ENCODE measurements around the gene ST6GALNAC1. TPM values are rescaled to one million over a fixed set of nuclear protein-coding genes. Genes with fewer than 3 reads are reported as not detected.
"Not testable (repeated sequence)": the region's sequence is repeated elsewhere in the genome, so short reads cannot be mapped to it uniquely, and the experiment has no call there.

ST6GALNAC1 gene
- total RNA-seq, 1 experiment from 2014 or later, result not detected

GRCh38 chr17:76642994-76643393 lies 563 bp downstream of the ST6GALNAC1 start:
- Histone ChIP-seq H3K4me2 (ENCODE audit: low read depth, low read length, poor library complexity, severe bottlenecking) (no peak overlapping the region), H3K4me1 (ENCODE audit: low read length) (no peaks in the 10 kb centered on the region), H3K9me3 (ENCODE audit: low read length) (no peaks in the 10 kb centered on the region; the same call in 1 of the 2 replicates), H3K27me3 (ENCODE audit: low read length) (no peaks in the 10 kb centered on the region), H3K27ac (ENCODE audit: low read length) (no peak overlapping the region), H3K9me2 (replicated peaks; ENCODE audit: insufficient read depth, low read length) (no peaks in the 10 kb centered on the region), H3K9ac (ENCODE audit: low read length) (no peak overlapping the region), H3K79me2 (ENCODE audit: low read length) (no peaks in the 10 kb centered on the region), H3K36me3 (ENCODE audit: insufficient read depth, low read length) (no peaks in the 10 kb centered on the region), H4K20me1 (ENCODE audit: insufficient read depth, low read depth, low read length) (no peaks in the 10 kb centered on the region), H2AFZ (ENCODE audit: low read length) (no peak overlapping the region), H3K4me3 (ENCODE audit: low read length) (no peak overlapping the region)
- DNase-seq, result no peak

GRCh38 chr17:76642032-76642561 lies 1.5 kb downstream of the ST6GALNAC1 start:
- H3K4me2 ChIP-seq (ENCODE audit: low read depth, low read length, poor library complexity, severe bottlenecking), result no peak overlapping the region
- no peaks in the 10 kb centered on the region for H3K27me3 ChIP-seq (ENCODE audit: low read length)
- DNase-seq, result no peak
- no peaks in the 10 kb centered on the region; the same call in 1 of the 2 replicates for H3K9me3 ChIP-seq (ENCODE audit: low read length)
- no peak overlapping the region for H2AFZ ChIP-seq (ENCODE audit: low read length)
- no peaks in the 10 kb centered on the region for H3K9me2 ChIP-seq (replicated peaks; ENCODE audit: insufficient read depth, low read length)
- H3K4me1 ChIP-seq (ENCODE audit: low read length), result no peaks in the 10 kb centered on the region
- no peak overlapping the region for H3K9ac ChIP-seq (ENCODE audit: low read length)
- H3K36me3 ChIP-seq (ENCODE audit: insufficient read depth, low read length), result no peaks in the 10 kb centered on the region
- no peaks in the 10 kb centered on the region for H4K20me1 ChIP-seq (ENCODE audit: insufficient read depth, low read depth, low read length)
- H3K27ac ChIP-seq (ENCODE audit: low read length), result no peak overlapping the region
- no peaks in the 10 kb centered on the region for H3K79me2 ChIP-seq (ENCODE audit: low read length)
- H3K4me3 ChIP-seq (ENCODE audit: low read length), result no peak overlapping the region

- Histone ChIP-seq H3K4me3 (ENCODE audit: low read length) (no peak overlapping the region), H3K9ac (ENCODE audit: low read length) (no peak overlapping the region), H3K9me3 (ENCODE audit: low read length) (no peaks in the 10 kb centered on the region; the same call in 1 of the 2 replicates), H3K4me1 (ENCODE audit: low read length) (no peaks in the 10 kb centered on the region), H2AFZ (ENCODE audit: low read length) (no peak overlapping the region), H3K9me2 (replicated peaks; ENCODE audit: insufficient read depth, low read length) (no peaks in the 10 kb centered on the region), H4K20me1 (ENCODE audit: insufficient read depth, low read depth, low read length) (no peaks in the 10 kb centered on the region), H3K27me3 (ENCODE audit: low read length) (no peaks in the 10 kb centered on the region), H3K27ac (ENCODE audit: low read length) (no peak overlapping the region), H3K79me2 (ENCODE audit: low read length) (no peaks in the 10 kb centered on the region), H3K4me2 (ENCODE audit: low read depth, low read length, poor library complexity, severe bottlenecking) (no peak overlapping the region), H3K36me3 (ENCODE audit: insufficient read depth, low read length) (no peaks in the 10 kb centered on the region)
- no peak for DNase-seq
Observed at GRCh38 chr17:76641501-76641900, 2.1 kb downstream of the ST6GALNAC1 start.

- Histone ChIP-seq H3K9ac (ENCODE audit: low read length) (no peak overlapping the region), H3K4me3 (ENCODE audit: low read length) (no peak overlapping the region), H3K4me1 (ENCODE audit: low read length) (no peaks in the 10 kb centered on the region), H2AFZ (ENCODE audit: low read length) (no peak overlapping the region), H3K79me2 (ENCODE audit: low read length) (no peaks in the 10 kb centered on the region), H3K9me3 (ENCODE audit: low read length) (no peaks in the 10 kb centered on the region), H3K9me2 (replicated peaks; ENCODE audit: insufficient read depth, low read length) (no peaks in the 10 kb centered on the region), H3K27me3 (ENCODE audit: low read length) (no peaks in the 10 kb centered on the region), H3K27ac (ENCODE audit: low read length) (no peak overlapping the region), H3K4me2 (ENCODE audit: low read depth, low read length, poor library complexity, severe bottlenecking) (no peak overlapping the region), H3K36me3 (ENCODE audit: insufficient read depth, low read length) (no peaks in the 10 kb centered on the region), H4K20me1 (ENCODE audit: insufficient read depth, low read depth, low read length) (no peaks in the 10 kb centered on the region)
- no peak for DNase-seq
Observed at GRCh38 chr17:76640550-76641380, 2.8 kb downstream of the ST6GALNAC1 start.

- Histone ChIP-seq H2AFZ (ENCODE audit: low read length) (no peak overlapping the region), H3K79me2 (ENCODE audit: low read length) (no peaks in the 10 kb centered on the region), H3K27ac (ENCODE audit: low read length) (no peak overlapping the region), H3K36me3 (ENCODE audit: insufficient read depth, low read length) (no peaks in the 10 kb centered on the region), H3K27me3 (ENCODE audit: low read length) (no peaks in the 10 kb centered on the region), H4K20me1 (ENCODE audit: insufficient read depth, low read depth, low read length) (no peaks in the 10 kb centered on the region), H3K4me2 (ENCODE audit: low read depth, low read length, poor library complexity, severe bottlenecking) (no peak overlapping the region), H3K4me3 (ENCODE audit: low read length) (no peak overlapping the region), H3K9me3 (ENCODE audit: low read length) (no peaks in the 10 kb centered on the region), H3K9me2 (replicated peaks; ENCODE audit: insufficient read depth, low read length) (no peaks in the 10 kb centered on the region), H3K4me1 (ENCODE audit: low read length) (no peaks in the 10 kb centered on the region), H3K9ac (ENCODE audit: low read length) (no peak overlapping the region)
- no peak for DNase-seq
Observed at GRCh38 chr17:76638263-76638662, 5.3 kb downstream of the ST6GALNAC1 start.

GRCh38 chr17:76636486-76637206 lies 6.9 kb downstream of the ST6GALNAC1 start:
- H3K4me2 ChIP-seq (ENCODE audit: low read depth, low read length, poor library complexity, severe bottlenecking); H4K20me1 ChIP-seq (ENCODE audit: insufficient read depth, low read depth, low read length); H3K79me2 ChIP-seq (ENCODE audit: low read length); H3K9me2 ChIP-seq (replicated peaks; ENCODE audit: insufficient read depth, low read length); H3K27me3 ChIP-seq (ENCODE audit: low read length); H3K4me3 ChIP-seq (ENCODE audit: low read length); H3K4me1 ChIP-seq (ENCODE audit: low read length); H3K36me3 ChIP-seq (ENCODE audit: insufficient read depth, low read length); H3K9me3 ChIP-seq (ENCODE audit: low read length); H2AFZ ChIP-seq (ENCODE audit: low read length); H3K9ac ChIP-seq (ENCODE audit: low read length); DNase-seq; H3K27ac ChIP-seq (ENCODE audit: low read length): not testable (repeated sequence)

GRCh38 chr17:76635659-76636360 lies 7.7 kb downstream of the ST6GALNAC1 start:
- Histone ChIP-seq H3K36me3 (ENCODE audit: insufficient read depth, low read length) (no peaks in the 10 kb centered on the region), H3K9ac (ENCODE audit: low read length) (no peak overlapping the region), H3K9me2 (replicated peaks; ENCODE audit: insufficient read depth, low read length) (no peaks in the 10 kb centered on the region), H4K20me1 (ENCODE audit: insufficient read depth, low read depth, low read length) (no peaks in the 10 kb centered on the region), H3K9me3 (ENCODE audit: low read length) (no peaks in the 10 kb centered on the region), H3K79me2 (ENCODE audit: low read length) (no peaks in the 10 kb centered on the region), H3K4me2 (ENCODE audit: low read depth, low read length, poor library complexity, severe bottlenecking) (no peak overlapping the region), H3K4me3 (ENCODE audit: low read length) (no peak overlapping the region), H3K27ac (ENCODE audit: low read length) (no peak overlapping the region), H3K4me1 (ENCODE audit: low read length) (no peaks in the 10 kb centered on the region), H2AFZ (ENCODE audit: low read length) (no peak overlapping the region), H3K27me3 (ENCODE audit: low read length) (no peaks in the 10 kb centered on the region)
- DNase-seq, result no peak

- Histone ChIP-seq H3K9me2 (replicated peaks; ENCODE audit: insufficient read depth, low read length) (no peaks in the 10 kb centered on the region), H3K9ac (ENCODE audit: low read length) (no peak overlapping the region), H3K27me3 (ENCODE audit: low read length) (no peaks in the 10 kb centered on the region), H3K4me1 (ENCODE audit: low read length) (no peaks in the 10 kb centered on the region), H3K27ac (ENCODE audit: low read length) (no peak overlapping the region), H4K20me1 (ENCODE audit: insufficient read depth, low read depth, low read length) (no peaks in the 10 kb centered on the region), H3K79me2 (ENCODE audit: low read length) (no peaks in the 10 kb centered on the region), H3K4me3 (ENCODE audit: low read length) (no peak overlapping the region), H3K9me3 (ENCODE audit: low read length) (no peaks in the 10 kb centered on the region), H3K36me3 (ENCODE audit: insufficient read depth, low read length) (no peaks in the 10 kb centered on the region), H2AFZ (ENCODE audit: low read length) (no peak overlapping the region), H3K4me2 (ENCODE audit: low read depth, low read length, poor library complexity, severe bottlenecking) (no peak overlapping the region)
- DNase-seq, result no peak
Observed at GRCh38 chr17:76635039-76635438, 8.5 kb downstream of the ST6GALNAC1 start.
